ENCODE data around the gene SLC35A5. TPM values are rescaled to one million over a fixed set of nuclear protein-coding genes. Genes with fewer than 3 reads are reported as not detected.
A peak's percentile ranks its signal among the peaks of the same experiment; 100 is the strongest.

The SLC35A5 gene
- total RNA-seq, 1 donor from 2014 or later: 25.8 TPM

- peaks cover 4% of the 10 kb centered on the region for H3K36me3 Mint-ChIP-seq
- peaks cover 54% of the 10 kb centered on the region for H3K4me1 Mint-ChIP-seq
- H3K9me3 Mint-ChIP-seq: no peaks in the 10 kb centered on the region
- no peak for DNase-seq (ENCODE audit: low spot score in 2 of 2, unreplicated experiment in 2 of 2)
- H3K4me3 Mint-ChIP-seq: no peak overlapping the region
- peak overlapping the region; percentile 11 for H3K27ac Mint-ChIP-seq
- H3K27me3 Mint-ChIP-seq (ENCODE audit: low read depth): no peaks in the 10 kb centered on the region
- no peak for TF ChIP-seq CTCF (IDR thresholded peaks at IDR 0.05; ENCODE audit: unreplicated experiment)
Measured at GRCh38 chr3:112629425-112629824, 67.6 kb downstream of the SLC35A5 start.

- no peak for DNase-seq (ENCODE audit: low spot score in 2 of 2, unreplicated experiment in 2 of 2)
- peaks cover 4% of the 10 kb centered on the region for H3K36me3 Mint-ChIP-seq
- no peak overlapping the region for H3K4me3 Mint-ChIP-seq
- no peak for TF ChIP-seq CTCF (IDR thresholded peaks at IDR 0.05; ENCODE audit: unreplicated experiment)
- H3K4me1 Mint-ChIP-seq: peaks cover 66% of the 10 kb centered on the region
- H3K9me3 Mint-ChIP-seq: no peaks in the 10 kb centered on the region
- no peak overlapping the region for H3K27ac Mint-ChIP-seq
- no peaks in the 10 kb centered on the region for H3K27me3 Mint-ChIP-seq (ENCODE audit: low read depth)
Measured at GRCh38 chr3:112631257-112631656, 69.4 kb downstream of the SLC35A5 start.

GRCh38 chr3:112632596-112632995 lies 70.8 kb downstream of the SLC35A5 start:
- no peaks in the 10 kb centered on the region for H3K27me3 Mint-ChIP-seq (ENCODE audit: low read depth)
- H3K27ac Mint-ChIP-seq: peak overlapping the region; percentile 74
- DNase-seq (ENCODE audit: low spot score in 2 of 2, unreplicated experiment in 2 of 2): no peak
- H3K4me1 Mint-ChIP-seq: peaks cover 71% of the 10 kb centered on the region
- no peak overlapping the region for H3K4me3 Mint-ChIP-seq
- H3K9me3 Mint-ChIP-seq: no peaks in the 10 kb centered on the region
- TF ChIP-seq CTCF (IDR thresholded peaks at IDR 0.05; ENCODE audit: unreplicated experiment): no peak
- peaks cover 4% of the 10 kb centered on the region for H3K36me3 Mint-ChIP-seq

- H3K4me1 Mint-ChIP-seq: peaks cover 71% of the 10 kb centered on the region
- H3K27ac Mint-ChIP-seq: peak overlapping the region; percentile 76
- no peak overlapping the region for H3K4me3 Mint-ChIP-seq
Measured at GRCh38 chr3:112633191-112633590, 71.3 kb downstream of the SLC35A5 start.

GRCh38 chr3:112633757-112634156 lies 71.9 kb downstream of the SLC35A5 start:
- Mint-ChIP-seq H3K4me1 (peaks cover 73% of the 10 kb centered on the region), H3K4me3 (peak overlapping the region; percentile 7), H3K27me3 (ENCODE audit: low read depth) (no peaks in the 10 kb centered on the region), H3K36me3 (peaks cover 3% of the 10 kb centered on the region), H3K27ac (peak overlapping the region; percentile 76), H3K9me3 (no peaks in the 10 kb centered on the region)
- no peak for TF ChIP-seq CTCF (IDR thresholded peaks at IDR 0.05; ENCODE audit: unreplicated experiment)
- DNase-seq (ENCODE audit: low spot score in 2 of 2, unreplicated experiment in 2 of 2): no peak

More at GRCh38 chr3:112633191-112633590, 71.3 kb downstream of the SLC35A5 start:
- H3K27me3 Mint-ChIP-seq (ENCODE audit: low read depth): no peaks in the 10 kb centered on the region
- DNase-seq (ENCODE audit: low spot score in 2 of 2, unreplicated experiment in 2 of 2): no peak
- H3K36me3 Mint-ChIP-seq: peaks cover 6% of the 10 kb centered on the region
- no peaks in the 10 kb centered on the region for H3K9me3 Mint-ChIP-seq
- no peak for TF ChIP-seq CTCF (IDR thresholded peaks at IDR 0.05; ENCODE audit: unreplicated experiment)
